Nucleus accumbens (tissue), 56 donors: ENCODE measurements around the gene CDH23.

ENCODE experiments used
- DNase-seq, 56 donors: peaks; one replicate each; lab custom pipeline; 2025; lab: John Stamatoyannopoulos, UW

Gene CDH23

GRCh38 chr10:71390921-71391690 is 5.6 kb upstream of the CDH23 start:
- DNase-seq, result no peak

- peak in 2 of 56 donors; percentile 24 to 40 for DNase-seq
Measured at GRCh38 chr10:71391701-71392100, 5.0 kb upstream of the CDH23 start.

GRCh38 chr10:71392292-71392691 is 4.4 kb upstream of the CDH23 start:
- DNase-seq, result no peak

- no peak for DNase-seq
Measured at GRCh38 chr10:71392791-71393781, 3.6 kb upstream of the CDH23 start.

GRCh38 chr10:71393841-71394475 is 2.8 kb upstream of the CDH23 start:
- no peak for DNase-seq

GRCh38 chr10:71394926-71395562 is 1.7 kb upstream of the CDH23 start:
- DNase-seq, result no peak

GRCh38 chr10:71395621-71396020 is 1.1 kb upstream of the CDH23 start:
- no peak for DNase-seq

GRCh38 chr10:71396084-71396710 is 523 bp upstream of the CDH23 start:
- DNase-seq, result peak in 24 of 56 donors; percentile 14 to 68 (median 41)

GRCh38 chr10:71397296-71398212 is 834 bp downstream of the CDH23 start:
- no peak for DNase-seq

GRCh38 chr10:71398976-71399375 is 2.3 kb downstream of the CDH23 start:
- no peak for DNase-seq

GRCh38 chr10:71399946-71400345 is 3.2 kb downstream of the CDH23 start:
- no peak for DNase-seq

- DNase-seq, result no peak
Measured at GRCh38 chr10:71401056-71401455, 4.3 kb downstream of the CDH23 start.

GRCh38 chr10:71402005-71402404 is 5.3 kb downstream of the CDH23 start:
- DNase-seq, result no peak

- no peak for DNase-seq
Measured at GRCh38 chr10:71404503-71405295, 8.0 kb downstream of the CDH23 start.

- DNase-seq, result no peak
Measured at GRCh38 chr10:71406878-71407277, 10.2 kb downstream of the CDH23 start.

GRCh38 chr10:71408436-71409225 is 11.9 kb downstream of the CDH23 start:
- no peak for DNase-seq

GRCh38 chr10:71409516-71410104 is 12.9 kb downstream of the CDH23 start:
- no peak for DNase-seq
